NCI-H82 treated with DMSO at 0.1 percent for 48 hours (cell line): ENCODE data around the gene PEX5L.
"Not testable (repeated sequence)": the region's sequence is repeated elsewhere in the genome, so short reads cannot be mapped to it uniquely, and the experiment has no call there.

Experiments
- DNase-seq: peaks from one replicate; lab custom pipeline; 2025; ENCODE audit not compliant: unreplicated experiment; lab: John Stamatoyannopoulos, UW

The PEX5L gene, protein sequence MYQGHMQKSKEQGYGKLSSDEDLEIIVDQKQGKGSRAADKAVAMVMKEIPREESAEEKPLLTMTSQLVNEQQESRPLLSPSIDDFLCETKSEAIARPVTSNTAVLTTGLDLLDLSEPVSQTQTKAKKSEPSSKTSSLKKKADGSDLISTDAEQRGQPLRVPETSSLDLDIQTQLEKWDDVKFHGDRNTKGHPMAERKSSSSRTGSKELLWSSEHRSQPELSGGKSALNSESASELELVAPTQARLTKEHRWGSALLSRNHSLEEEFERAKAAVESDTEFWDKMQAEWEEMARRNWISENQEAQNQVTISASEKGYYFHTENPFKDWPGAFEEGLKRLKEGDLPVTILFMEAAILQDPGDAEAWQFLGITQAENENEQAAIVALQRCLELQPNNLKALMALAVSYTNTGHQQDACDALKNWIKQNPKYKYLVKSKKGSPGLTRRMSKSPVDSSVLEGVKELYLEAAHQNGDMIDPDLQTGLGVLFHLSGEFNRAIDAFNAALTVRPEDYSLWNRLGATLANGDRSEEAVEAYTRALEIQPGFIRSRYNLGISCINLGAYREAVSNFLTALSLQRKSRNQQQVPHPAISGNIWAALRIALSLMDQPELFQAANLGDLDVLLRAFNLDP

DNA sequence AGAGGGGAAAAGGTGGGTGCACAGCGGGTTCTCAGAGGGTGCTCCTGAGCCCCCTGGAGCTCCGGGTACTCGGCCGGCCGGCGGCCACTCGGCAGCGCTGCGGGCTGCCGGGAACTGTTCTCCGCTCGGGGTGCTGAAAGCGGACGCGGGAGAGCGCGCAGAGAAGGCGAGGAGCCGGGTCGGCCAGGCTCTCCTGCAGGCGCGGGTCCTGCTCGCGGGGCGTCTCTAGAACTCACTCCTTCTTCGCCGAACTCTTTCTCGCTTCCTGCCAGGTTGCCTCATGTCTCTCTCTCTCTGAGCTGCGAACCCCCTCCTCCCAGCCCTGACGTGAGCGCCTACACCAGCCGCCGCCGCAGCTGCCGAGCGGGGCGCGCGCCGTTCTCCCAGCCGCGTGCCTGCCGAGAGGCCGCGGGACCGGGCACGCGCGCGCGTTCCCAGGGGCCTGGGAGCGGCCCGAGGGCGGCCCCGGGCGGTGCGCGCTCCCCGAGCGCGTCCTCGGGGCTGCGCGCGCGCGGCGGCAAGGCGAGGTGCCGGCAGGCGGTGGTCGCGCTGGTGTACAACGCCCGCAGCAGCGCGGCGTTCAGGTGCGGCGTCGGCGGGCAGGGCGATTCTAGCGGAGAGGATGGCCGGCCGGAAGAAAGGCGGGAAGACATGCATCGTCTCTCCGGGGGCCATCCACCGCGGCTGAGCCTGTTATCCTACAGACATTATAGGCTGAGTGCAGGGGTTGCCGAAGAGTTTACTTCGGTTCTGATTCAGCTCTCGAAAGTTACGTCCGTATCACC, at the start of gene PEX5L:
PEX5L (minus strand) TSS at position 267 of the 785 bp plus-strand sequence. CDS start 338 bp downstream, outside the sequence.
- DNase-seq, result peak; percentile 90

DNA sequence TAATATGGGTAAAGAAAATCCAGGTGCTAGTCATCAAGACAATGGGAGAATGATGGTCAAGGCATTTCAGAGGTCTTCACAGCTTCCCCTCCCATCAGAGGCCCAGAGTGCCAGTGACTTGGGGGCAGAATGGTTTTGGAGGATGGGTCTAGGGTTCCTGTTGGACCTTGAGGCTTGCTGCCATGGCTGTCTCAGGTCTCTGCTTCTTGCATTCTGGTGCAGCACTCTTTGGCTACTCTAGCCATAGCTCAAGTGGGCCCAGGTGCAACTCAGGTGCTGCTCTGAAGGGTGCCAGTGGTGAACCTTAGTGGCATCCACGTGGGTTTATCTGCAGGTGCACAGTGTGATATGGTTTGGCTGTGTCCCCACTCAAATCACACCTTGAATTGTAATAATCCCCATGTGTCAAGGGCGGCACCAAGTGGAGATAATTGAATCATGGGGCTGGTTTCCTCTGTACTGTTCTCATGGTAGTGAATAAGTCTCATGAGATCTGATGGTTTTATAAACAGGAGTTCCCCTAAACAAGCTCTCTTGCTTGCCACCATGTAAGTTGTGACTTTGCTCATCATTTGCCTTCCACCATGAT, 48.5 kb upstream of the PEX5L start:
- no peak for DNase-seq

DNA sequence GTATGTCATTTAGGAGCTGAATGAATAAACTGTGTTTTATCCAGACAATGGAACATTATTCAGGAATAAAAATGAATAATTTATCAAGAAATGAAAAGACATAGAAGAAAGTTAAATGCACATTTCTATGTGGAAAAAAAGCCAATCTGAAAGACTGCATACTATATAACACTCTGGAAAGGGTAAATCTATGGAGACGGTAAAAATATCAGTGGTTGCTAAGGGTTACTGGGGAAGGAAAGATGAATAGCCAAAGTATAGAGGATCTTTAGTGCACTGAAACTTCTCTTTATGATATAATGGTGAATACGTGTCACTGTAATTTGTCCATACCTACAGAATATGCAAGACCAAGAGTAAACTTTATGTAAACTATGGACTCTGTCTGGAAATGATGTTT, 46.0 kb upstream of the PEX5L start:
- DNase-seq, result no peak

DNA sequence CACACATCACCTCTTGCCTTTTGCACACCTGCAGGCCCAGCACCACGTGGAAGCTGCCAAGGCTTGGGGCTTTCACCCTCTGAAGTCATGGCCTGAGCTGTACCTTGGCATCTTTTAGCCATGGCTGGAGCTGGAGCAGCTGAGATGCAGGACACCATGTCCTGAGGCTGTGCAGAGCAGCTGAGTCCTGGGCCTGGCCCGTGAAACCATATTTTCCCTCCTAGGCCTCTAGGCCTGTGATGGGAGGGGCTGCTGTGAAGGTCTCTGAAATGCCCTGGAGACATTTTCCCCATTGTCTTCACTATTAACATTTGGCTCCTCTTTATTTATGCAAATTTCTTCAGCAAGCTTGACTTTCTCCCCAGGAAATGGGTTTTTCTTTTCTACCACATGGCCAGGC, 41.9 kb upstream of the PEX5L start:
- DNase-seq, result no peak

- DNase-seq, result no peak
Measured at GRCh38 chr3:180073561-180073960, 36.8 kb upstream of the PEX5L start.

DNA sequence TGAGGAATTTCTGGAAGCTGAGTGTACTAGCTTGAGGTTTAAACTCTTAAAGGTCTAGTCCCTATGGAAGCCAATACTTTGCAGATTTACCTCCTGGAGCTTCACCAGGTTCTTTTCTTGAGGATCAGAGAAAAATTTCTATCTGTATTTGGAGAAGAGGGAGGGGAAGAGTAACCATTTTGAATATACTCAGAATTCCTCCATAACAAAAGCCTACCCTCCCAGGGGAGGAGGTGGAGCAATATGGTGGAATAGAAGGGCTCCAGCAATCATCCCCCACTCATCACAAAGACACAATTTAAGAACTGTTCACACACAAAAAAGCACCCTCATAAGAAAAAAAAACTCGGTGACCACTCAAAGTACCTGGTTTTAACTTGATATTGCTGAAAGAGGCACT, 36.0 kb upstream of the PEX5L start:
- no peak for DNase-seq

DNA sequence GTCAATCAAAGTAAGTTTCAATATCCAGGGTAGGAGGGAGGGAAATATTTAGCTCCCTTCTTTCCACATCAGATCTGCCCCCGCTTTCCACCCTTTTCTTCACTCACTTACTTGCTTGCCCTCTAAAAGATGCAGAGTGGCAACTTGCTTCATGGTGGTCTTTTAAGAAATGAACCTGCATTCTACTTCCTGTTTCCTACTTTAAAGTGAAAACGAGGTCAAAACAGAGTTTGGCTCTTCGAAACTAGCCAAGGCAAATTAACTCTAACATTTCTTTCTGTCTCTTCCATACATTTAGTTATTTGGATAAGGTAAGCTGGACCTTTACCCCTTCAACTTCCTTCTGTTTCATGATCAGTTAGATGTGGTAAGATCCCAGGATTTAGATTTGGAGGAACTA, 34.2 kb upstream of the PEX5L start:
- no peak for DNase-seq

DNA sequence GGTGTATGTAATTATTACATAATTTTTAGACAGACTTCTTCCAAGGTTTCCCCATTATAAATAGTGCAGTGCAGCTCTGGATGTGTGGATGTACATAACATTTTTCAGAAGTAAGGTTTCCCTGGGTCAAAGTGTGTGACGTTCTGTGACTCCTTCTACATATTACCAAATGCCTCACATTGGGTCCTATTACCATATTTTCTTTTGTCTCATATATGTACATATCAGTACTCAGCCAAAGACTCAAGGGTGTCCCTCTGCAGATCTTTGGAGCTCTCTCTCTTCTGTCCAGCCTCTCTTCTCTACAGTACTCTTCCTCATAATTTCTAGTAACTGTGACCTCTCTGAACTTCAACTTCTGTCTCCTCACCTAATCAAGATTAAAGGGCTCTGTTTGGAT, 31.3 kb upstream of the PEX5L start:
- no peak for DNase-seq

DNA sequence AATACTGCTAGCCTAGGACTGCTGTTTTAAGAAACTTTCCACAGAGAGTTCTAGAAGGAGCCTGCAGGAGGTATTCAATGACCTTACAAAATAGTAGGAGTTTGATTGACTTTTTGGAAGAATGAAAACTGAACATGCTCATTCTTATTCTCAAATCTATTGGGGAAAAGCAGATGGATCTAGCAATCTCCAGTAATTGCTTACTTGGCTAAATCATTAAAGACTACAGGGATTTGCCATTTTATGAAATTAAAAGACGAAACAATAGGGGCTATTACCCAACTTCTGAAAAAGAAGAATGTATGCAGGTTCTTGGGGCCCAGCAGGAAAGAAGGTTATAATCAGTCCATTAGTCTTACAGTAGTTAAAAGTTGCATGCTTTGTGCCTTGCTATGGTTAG, 29.9 kb upstream of the PEX5L start:
- no peak for DNase-seq

DNA sequence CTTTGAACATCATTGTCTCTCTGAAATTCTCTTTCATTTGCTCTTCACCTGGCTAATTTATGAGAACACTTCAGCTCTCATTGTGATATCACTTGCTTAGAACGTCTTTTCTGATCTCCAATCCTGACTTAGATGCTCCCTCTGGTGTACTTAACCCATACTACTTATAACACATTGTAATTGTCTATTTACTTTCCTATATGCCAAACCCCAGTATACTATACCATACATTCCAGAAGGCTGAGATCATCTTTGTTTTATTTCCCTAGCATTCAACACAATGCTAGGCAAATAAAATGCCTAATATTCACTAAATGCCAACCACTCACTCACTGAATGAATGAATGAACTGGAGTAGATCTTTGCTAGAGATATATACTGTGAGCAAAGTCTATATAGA, 27.0 kb upstream of the PEX5L start:
- no peak for DNase-seq

GRCh38 chr3:180062771-180063170, 26.0 kb upstream of the PEX5L start:
- DNase-seq, result no peak

- no peak for DNase-seq
Measured at GRCh38 chr3:180059356-180059755, 22.6 kb upstream of the PEX5L start.

- peak; percentile 38 for DNase-seq
Measured at GRCh38 chr3:180058238-180058637, 21.5 kb upstream of the PEX5L start.

- not testable (repeated sequence) for DNase-seq
Measured at GRCh38 chr3:180055656-180056055, 18.9 kb upstream of the PEX5L start.

DNA sequence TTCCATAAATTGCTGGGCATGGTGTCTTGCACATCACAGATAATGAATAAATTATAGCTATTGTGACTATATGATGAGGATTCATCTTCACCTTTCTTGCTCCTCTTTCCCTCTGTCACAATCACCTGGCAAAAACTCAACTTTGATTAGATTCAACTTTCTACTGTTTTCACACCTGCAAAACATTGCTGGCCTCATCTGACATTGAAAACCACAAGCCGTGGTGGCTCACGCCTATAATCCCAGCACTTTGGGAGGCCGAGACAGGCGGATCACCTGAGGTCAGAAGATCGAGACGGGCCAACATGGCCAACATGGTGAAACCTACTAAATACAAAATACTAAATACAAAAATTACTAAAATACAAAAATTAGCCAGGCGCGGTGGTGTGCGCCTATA, 12.7 kb upstream of the PEX5L start:
- DNase-seq, result no peak

- DNase-seq, result no peak
Measured at GRCh38 chr3:180048840-180049239, 12.1 kb upstream of the PEX5L start.

GRCh38 chr3:180048103-180048502, 11.4 kb upstream of the PEX5L start:
- no peak for DNase-seq

DNA sequence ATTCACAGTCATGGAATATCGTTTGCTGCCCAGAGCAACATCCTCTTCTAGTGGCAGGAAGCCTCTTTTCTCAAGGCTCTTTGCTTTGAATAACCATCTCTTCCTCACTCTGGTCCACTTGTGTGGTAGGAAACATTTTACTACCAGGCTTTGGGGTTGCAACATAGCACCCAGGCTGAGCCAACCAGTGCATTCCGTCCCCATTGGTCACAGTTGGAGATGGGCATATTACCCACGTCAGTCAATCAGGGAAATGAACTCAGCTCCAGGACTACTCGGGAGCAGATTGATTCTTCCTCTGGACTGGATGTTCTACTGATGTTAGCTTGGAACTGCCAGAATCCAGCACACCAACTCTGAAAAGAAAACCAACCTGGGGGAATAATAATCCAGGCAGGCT, 4.2 kb upstream of the PEX5L start:
- no peak for DNase-seq

DNA sequence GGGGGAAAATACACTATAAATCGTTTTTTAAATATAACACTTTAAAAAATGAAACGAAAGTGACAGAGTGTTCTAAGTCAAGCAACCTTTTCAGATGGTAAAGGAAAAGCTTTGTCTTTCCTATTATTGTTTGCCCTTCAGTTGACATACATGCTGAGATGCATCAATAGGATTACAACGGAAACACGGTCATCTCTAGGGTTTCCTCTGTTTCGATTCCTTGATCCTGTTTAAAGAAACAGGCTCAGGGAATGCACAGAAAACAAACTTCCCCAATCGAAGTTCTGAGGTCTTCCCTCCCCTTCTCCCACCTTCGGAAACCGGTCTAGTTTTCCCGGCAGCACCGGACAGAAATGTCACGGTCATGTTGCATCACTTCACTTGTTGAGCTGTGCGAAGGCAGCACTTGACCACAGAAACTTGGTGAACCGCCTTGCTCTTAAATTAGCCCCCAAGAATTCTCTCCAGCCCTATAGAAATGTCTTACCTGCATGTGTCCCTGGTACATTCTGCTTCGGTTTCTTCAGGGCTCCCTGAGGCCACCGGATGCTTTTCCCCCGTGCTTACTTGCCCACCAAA, 556 bp downstream of the PEX5L start:
- peak; percentile 88 for DNase-seq

DNA sequence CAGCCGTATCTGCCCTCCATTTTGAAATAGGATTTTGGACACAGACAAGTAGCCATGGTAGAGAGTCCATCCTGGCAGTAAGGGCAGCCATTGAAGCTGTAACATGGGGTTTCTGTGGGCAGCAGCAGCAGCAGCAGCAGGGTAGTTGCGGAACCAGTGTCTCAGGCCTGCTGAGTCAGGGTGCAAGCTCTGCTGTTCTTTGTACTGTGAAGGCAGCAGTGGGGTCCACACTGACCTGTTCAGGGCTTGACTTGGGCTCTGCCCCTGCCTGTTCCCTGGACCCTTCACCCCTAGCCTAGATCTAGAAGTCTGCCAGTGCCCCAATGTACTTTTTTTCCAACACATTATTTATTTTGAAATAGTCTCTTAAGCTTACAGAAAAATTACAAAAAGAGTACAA, 9.7 kb downstream of the PEX5L start:
- no peak for DNase-seq

DNA sequence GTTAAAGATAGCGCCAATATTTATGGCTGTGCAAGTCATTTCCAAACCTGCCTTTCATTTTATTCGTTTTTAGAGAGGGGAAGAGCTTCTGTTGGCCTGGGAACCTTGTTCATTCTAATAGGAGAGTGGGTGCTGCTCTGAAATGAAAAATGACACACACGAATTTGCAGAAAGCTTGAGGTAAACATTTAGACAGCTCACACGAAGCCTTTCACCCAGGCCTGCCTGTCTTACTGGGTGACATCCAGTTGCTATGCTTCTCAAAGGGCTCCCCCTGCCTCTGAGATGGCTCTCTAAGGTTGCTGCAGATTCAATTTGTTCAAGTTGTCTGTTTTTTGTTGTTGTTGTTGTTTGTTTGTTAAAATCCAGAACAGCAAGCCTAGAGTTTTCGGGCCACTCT, 18.2 kb downstream of the PEX5L start:
- DNase-seq, result no peak
